SK-N-MC (cell line): ENCODE results near the gene FBXO31.

ENCODE experiments used
- DNase-seq: peaks from one replicate; pipeline ENCODE4 v3.0.0-alpha.2; 2011; ENCODE audit warnings: low read depth, low spot score
- H3K27ac ChIP-seq: fragments of 200-600 bp; sonication (generic); 2 replicates; pipeline ENCODE4 v1.5.1; 2016; ENCODE audit warnings: mixed run types
- H3K36me3 ChIP-seq: fragments of 200-600 bp; sonication (generic); 2 replicates; pipeline ENCODE4 v1.6.1; 2017; ENCODE audit warnings: antibody characterized with exemption, low read length, mixed read lengths; ENCODE audit not compliant: insufficient read depth
- H3K4me3 ChIP-seq: fragments of 200-600 bp; sonication (generic); 2 replicates; pipeline ENCODE4 v1.5.1; 2016
- H3K9ac ChIP-seq: fragments of 200-600 bp; sonication (generic); 2 replicates; pipeline ENCODE4 v1.8.0; 2017; ENCODE audit warnings: mixed run types, mixed read lengths; ENCODE audit not compliant: insufficient read length
- H3K9me3 ChIP-seq: fragments of 200-600 bp; sonication (generic); 2 replicates; pipeline ENCODE4 v1.6.1; 2017; ENCODE audit warnings: low read depth, mild to moderate bottlenecking, antibody characterized with exemption, low read length, moderate library complexity, mixed read lengths
- EZH2 ChIP-seq: fragments of 200-600 bp; sonication (generic); IDR thresholded peaks from one replicate; pipeline ENCODE4 v1.6.1; 2017; ENCODE audit warnings: antibody characterized with exemption
- FOXP2 ChIP-seq: optimal IDR thresholded peaks from 2 replicates; pipeline ENCODE3; 2011; ENCODE audit warnings: mild to moderate bottlenecking, moderate library complexity; ENCODE audit not compliant: insufficient read depth; ENCODE audit errors: extremely low read length, control extremely low read depth
- POLR2AphosphoS5 ChIP-seq: IDR thresholded peaks from 2 replicates; pipeline ENCODE4 v1.6.1; 2012; ENCODE audit warnings: mild to moderate bottlenecking, low read depth, low read length, borderline replicate concordance

Gene FBXO31

GRCh38 chr16:87415441-87415840 lies 31.9 kb upstream of the FBXO31 start:
- Histone ChIP-seq H3K27ac (no peak overlapping the region), H3K4me3 (no peak overlapping the region), H3K36me3 (no peaks in the 10 kb centered on the region), H3K9me3 (no peaks in the 10 kb centered on the region), H3K9ac (no peak overlapping the region)
- no peak for TF ChIP-seq FOXP2
- no peak for TF ChIP-seq POLR2AphosphoS5
- TF ChIP-seq EZH2: no peak
- no peak for DNase-seq

- Histone ChIP-seq H3K9me3 (no peaks in the 10 kb centered on the region), H3K36me3 (no peaks in the 10 kb centered on the region), H3K27ac (no peak overlapping the region), H3K4me3 (no peak overlapping the region), H3K9ac (no peak overlapping the region)
- DNase-seq: no peak
- TF ChIP-seq FOXP2 (no peak), POLR2AphosphoS5 (no peak), EZH2 (no peak)
Measured at GRCh38 chr16:87414251-87414680, 30.7 kb upstream of the FBXO31 start.

DNA sequence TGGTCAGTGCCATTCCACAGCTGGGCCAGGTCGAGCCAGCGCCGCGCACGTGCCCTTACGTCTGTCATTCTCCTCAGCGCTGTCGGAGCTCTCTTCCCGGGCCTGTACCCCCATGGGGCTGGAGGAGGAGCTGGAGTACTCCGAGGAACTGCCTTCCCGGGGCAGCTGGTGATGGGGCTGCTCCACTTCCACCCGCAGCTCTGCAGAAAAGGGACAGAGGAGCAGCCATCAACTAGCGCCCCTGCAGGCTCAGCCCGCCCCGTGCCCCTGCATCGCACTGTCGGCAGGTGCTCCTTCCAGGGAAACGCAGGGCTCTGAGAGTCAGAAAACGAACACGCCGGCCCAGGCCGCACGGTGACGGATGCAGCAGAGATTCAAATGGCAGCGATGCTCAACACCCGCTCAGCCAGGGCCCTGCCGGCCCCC lies 29.4 kb upstream of the FBXO31 start:
- Histone ChIP-seq H3K27ac (no peak overlapping the region), H3K4me3 (no peak overlapping the region), H3K9me3 (no peaks in the 10 kb centered on the region), H3K36me3 (no peaks in the 10 kb centered on the region), H3K9ac (no peak overlapping the region)
- TF ChIP-seq POLR2AphosphoS5 (no peak), EZH2 (no peak), FOXP2 (no peak)
- no peak for DNase-seq

DNA sequence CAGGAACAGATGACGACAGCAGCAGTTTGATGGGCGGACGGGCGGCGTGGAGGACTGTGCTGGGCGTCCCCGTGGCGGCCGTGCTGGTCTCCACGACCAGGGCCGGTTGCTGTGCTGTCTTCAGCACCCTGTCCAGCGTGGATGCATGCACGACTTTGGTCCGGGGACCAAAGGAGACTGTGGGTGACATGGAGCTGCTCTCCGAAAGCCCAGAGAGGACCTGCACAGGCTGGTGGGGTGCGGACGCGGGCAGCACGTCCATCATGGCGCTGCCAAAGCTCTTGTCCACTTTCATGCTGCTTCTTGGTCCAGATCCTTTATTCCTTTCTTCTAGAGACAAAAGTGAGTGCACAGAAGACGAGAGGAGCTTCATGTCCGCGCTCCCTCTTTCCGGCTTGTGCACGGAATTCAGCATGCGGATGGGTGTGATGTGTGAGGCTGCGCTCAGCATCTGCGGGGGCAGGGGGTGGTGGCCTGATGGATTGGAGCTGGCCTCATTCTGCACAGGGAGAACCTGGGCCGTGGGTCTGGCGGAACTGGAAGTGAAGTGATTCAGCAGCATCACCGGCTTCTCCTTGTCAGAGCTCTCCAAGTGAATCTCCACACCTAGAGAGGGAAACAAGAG lies 28.9 kb upstream of the FBXO31 start:
- DNase-seq: no peak
- TF ChIP-seq FOXP2 (no peak), POLR2AphosphoS5 (no peak), EZH2 (no peak)
- Histone ChIP-seq H3K9ac (no peak overlapping the region), H3K4me3 (no peak overlapping the region), H3K9me3 (no peaks in the 10 kb centered on the region), H3K36me3 (no peaks in the 10 kb centered on the region; the same call in 1 of the 2 replicates), H3K27ac (no peak overlapping the region)

DNA sequence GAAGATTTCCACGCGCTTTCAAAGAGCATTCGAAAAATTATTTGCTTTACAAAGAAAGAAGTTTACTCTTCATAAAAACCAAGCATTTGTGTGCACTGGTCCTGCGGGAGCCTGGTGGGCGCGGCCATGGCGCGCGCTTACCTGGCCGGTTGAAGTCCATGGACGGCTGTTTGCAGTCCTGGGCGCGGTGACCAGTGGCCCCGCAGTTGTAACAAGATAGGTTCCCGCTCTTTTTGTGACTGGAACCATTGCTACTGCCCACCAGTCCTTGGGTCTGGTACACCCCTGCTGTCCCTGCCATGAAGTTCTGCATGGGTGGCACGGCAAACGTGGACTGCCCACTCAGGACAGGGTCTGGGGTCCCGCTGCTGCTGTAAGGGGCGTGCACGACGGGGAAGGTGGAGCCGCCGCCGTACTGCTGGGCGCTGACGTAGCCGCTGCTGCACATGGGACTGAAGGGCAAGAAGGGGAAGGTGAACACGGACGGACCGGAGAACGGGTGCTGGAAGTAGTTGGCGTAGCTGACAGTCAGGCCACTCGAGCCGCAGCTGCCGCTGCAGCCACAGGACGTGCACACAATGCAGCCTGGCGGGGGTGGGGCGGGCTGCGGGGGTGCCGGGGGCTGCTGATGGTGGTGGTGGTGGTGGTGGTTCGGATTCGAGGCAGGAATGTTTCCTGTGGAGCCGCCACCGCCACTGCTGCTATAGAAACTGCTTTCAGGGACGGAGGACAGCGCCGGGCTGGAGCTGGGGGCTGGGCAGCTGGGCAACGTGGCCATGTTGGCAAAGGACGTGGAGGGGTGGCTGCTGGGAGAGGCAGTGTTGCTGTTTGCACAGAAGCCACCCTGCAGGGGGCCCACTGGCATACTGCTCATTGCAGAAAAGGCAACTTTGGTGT lies 28.0 kb upstream of the FBXO31 start:
- Histone ChIP-seq H3K9me3 (no peaks in the 10 kb centered on the region), H3K36me3 (no peaks in the 10 kb centered on the region; the same call in 1 of the 2 replicates), H3K27ac (no peak overlapping the region), H3K4me3 (no peak overlapping the region), H3K9ac (no peak overlapping the region)
- DNase-seq: no peak
- TF ChIP-seq FOXP2: no peak
- no peak for TF ChIP-seq EZH2
- TF ChIP-seq POLR2AphosphoS5: no peak

DNA sequence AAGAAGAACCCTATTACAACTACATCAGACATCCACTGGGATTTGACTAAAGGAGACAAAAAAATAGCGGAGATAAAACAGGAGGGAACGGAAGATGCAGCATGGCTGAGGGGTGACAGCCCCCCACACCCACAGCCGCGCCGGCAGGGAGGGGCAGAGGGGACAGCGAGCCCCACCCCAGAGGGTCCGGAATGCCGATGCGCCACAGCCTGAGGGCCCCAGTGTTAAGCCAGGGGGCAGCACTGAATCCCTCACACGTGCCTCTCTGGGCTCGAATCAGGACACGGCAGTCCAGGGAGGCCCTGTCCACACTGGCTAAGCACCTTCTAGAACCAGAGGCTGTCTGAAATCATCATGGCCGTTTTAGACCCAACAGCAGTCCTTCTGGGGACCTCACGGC lies 27.4 kb upstream of the FBXO31 start:
- H3K9me3 ChIP-seq: no peaks in the 10 kb centered on the region
- no peak overlapping the region for H3K27ac ChIP-seq
- no peak for DNase-seq
- TF ChIP-seq EZH2 (no peak), FOXP2 (no peak), POLR2AphosphoS5 (no peak)
- no peak overlapping the region for H3K9ac ChIP-seq
- H3K4me3 ChIP-seq: no peak overlapping the region
- H3K36me3 ChIP-seq: no peaks in the 10 kb centered on the region; the same call in 1 of the 2 replicates

- Histone ChIP-seq H3K9me3 (no peaks in the 10 kb centered on the region), H3K27ac (no peak overlapping the region), H3K4me3 (no peak overlapping the region), H3K9ac (no peak overlapping the region), H3K36me3 (no peaks in the 10 kb centered on the region; the same call in 1 of the 2 replicates)
- DNase-seq: no peak
- TF ChIP-seq EZH2 (no peak), POLR2AphosphoS5 (no peak), FOXP2 (no peak)
Measured at GRCh38 chr16:87410530-87410929, 27.0 kb upstream of the FBXO31 start.

DNA sequence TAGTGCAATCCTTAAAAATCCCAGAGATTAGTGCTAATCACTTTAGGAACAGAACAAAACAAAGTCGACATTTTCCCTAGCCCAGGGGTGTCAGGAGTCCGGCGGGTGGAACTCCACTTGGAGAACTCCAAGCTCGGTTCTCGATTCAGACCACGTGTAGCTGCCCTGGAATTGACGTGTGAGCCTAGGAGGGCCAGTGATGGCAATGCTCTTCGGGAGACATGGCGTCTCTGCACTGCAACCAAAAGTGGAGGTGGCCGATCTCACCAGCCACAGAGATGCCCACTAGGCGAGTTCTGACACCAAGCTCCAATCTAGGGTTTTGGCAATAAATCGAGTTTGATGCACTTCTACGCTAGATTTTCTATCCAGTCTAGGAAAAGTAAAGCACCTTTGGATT lies 26.2 kb upstream of the FBXO31 start:
- no peak for DNase-seq
- H3K9me3 ChIP-seq: no peaks in the 10 kb centered on the region
- TF ChIP-seq EZH2: no peak
- TF ChIP-seq POLR2AphosphoS5: no peak
- TF ChIP-seq FOXP2: no peak
- H3K36me3 ChIP-seq: no peaks in the 10 kb centered on the region; the same call in 1 of the 2 replicates
- H3K27ac ChIP-seq: no peak overlapping the region
- no peak overlapping the region for H3K4me3 ChIP-seq
- H3K9ac ChIP-seq: no peak overlapping the region
